Measurements from ENCODE around the gene RAB11FIP3.

RAB11FIP3 gene

DNA sequence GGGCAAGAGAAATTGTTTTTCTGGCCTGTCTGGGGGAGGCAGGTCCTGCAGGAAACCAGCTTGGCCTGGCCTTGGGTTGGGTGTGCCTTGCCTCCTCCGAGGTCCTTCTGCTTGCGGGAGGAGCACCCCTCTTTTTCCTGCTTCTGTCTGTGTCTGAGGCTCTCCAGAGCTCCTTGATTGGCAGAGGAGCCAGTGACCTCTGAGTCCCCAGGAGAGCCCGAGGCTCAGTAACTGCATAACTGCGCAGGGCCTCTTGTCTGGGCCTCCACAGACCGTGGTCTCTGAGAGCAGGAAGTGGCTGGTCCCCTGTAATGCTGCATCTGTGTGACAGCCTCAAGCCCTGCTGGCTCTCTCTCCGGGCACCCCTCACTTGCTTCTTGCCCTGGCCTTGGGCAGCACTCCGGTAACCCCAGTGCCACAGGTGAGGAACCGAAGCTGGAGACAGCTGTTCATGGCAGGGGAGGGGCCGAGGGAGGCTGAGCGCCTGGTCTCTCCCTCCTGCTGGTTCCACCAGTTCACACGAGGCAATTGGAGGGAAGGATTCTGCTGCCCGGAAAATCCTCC, 103.6 kb downstream of the RAB11FIP3 start:
- no peak overlapping the region for H3K4me3 ChIP-seq (ENCODE audit: low read depth, low read length)

DNA sequence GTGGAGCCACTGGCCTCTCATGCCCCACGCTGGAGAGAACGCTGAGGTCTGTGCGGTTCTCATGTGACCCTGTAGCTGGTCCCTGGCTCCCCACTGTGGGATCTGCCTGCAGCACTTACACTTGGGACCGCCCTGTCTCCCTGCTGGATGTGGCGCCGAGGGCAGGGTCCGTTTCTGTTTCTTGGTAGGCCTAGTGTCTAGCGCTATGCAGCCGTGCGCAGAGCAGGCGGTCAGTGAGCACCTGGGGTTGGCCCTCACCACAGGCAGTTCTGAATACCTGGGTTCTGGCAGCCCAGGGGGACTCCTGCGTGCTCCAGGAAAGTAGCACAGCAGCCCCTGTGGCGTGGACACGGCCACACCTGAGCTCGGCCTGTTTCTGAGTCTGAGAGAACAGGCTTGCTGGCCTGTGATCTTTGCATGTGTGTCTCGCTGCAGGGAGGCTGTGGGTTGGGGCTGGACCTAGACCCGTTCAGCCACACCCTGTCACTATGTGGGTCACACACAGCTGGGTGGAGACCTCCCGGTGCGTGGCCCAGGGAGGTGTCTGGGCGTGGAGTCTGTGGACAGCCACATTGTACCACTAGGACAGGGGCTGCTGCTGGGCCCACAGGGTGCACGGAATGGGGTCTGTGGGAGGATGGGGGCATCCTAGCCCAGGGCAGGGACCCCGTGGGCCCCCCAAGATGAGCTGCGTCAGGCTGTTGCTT, 104.8 kb downstream of the RAB11FIP3 start:
- no peak overlapping the region for H3K4me3 ChIP-seq (ENCODE audit: low read depth, low read length)

DNA sequence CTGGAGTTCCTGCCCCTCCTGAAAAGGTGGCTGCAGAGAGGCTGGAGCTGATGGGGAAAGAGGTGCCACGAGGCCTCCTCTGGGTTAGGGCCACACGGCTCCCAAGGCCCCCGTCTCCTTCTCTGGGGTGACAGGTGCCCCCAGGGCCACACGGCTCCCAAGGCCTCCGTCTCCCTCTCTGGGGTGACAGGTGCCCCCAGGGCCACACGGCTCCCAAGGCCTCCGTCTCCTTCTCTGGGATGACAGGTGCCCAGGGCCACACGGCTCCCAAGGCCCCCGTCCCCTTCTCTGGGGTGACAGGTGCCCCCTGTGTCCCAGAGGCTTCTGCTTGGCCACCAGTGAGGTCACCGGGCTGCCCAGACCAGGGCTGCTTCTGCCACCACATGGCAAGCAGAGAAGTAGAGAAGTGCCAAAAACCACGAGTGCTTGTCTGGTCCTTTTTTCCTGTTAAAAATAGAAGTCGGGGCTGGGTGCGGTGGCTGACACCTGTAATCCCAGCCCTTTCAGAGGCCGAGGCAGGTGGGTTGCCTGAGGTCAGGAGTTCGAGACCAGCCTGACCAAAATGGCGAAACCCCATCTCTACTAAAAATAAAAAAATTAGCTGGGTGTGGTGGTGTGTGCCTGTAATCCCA, 106.2 kb downstream of the RAB11FIP3 start:
- H3K4me3 ChIP-seq (ENCODE audit: low read depth, low read length) = no peak overlapping the region

GRCh38 chr16:533391-534123, 108.1 kb downstream of the RAB11FIP3 start:
- no peak overlapping the region for H3K4me3 ChIP-seq (ENCODE audit: low read depth, low read length)

GRCh38 chr16:534135-534534, 108.7 kb downstream of the RAB11FIP3 start:
- no peak overlapping the region for H3K4me3 ChIP-seq (ENCODE audit: low read depth, low read length)

GRCh38 chr16:534856-535445, 109.5 kb downstream of the RAB11FIP3 start:
- H3K4me3 ChIP-seq (ENCODE audit: low read depth, low read length) = no peak overlapping the region

DNA sequence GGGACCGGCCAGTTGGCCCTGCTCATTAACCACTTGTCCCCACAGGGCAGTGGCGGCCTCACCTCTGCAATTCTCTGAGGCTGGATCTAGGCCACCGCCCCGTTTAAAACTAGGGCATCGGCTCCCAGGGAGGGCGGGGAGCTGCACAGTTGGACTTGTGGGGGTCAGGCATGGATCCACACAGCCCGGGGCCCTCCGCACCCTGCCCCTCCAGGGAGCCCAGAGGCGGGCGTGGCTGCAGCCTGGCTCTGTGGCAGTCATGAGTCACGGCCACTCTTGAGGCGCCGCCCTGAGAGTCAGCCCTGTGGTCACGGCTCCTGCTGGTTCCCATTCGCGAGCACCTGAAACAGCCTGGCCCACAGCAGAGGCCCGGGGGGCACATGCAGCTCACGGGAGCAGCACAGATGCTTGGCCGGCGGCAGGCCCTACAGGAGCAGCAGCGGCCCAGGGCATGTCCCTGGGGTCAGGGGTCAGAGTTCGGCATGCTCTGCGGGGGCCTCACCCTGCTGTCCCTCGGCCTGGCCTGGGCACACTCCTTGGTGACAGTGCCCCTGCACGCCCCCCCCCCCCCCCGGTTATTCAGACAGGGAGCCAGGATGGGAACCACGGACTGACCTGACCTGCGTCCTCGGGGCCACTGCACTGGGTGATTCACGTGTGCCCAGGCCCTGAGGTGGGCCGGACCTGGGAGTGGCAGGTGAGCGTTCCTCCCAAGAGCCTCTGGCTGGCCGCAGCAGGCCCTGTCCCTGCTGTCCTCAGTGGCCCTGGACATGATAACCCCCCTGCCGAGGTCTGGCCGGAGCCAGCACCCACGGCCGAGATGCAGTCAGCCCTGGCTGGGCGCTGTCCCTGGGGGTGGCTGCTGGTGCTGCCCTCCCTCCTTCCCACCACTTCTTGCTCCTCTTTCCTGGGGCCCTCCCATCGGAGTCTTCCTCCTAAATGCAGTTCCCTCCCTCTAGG, 110.3 kb downstream of the RAB11FIP3 start:
- no peak overlapping the region for H3K4me3 ChIP-seq (ENCODE audit: low read depth, low read length)

- no peak overlapping the region for H3K4me3 ChIP-seq (ENCODE audit: low read depth, low read length)
Observed at GRCh38 chr16:536746-537145, 111.3 kb downstream of the RAB11FIP3 start.

DNA sequence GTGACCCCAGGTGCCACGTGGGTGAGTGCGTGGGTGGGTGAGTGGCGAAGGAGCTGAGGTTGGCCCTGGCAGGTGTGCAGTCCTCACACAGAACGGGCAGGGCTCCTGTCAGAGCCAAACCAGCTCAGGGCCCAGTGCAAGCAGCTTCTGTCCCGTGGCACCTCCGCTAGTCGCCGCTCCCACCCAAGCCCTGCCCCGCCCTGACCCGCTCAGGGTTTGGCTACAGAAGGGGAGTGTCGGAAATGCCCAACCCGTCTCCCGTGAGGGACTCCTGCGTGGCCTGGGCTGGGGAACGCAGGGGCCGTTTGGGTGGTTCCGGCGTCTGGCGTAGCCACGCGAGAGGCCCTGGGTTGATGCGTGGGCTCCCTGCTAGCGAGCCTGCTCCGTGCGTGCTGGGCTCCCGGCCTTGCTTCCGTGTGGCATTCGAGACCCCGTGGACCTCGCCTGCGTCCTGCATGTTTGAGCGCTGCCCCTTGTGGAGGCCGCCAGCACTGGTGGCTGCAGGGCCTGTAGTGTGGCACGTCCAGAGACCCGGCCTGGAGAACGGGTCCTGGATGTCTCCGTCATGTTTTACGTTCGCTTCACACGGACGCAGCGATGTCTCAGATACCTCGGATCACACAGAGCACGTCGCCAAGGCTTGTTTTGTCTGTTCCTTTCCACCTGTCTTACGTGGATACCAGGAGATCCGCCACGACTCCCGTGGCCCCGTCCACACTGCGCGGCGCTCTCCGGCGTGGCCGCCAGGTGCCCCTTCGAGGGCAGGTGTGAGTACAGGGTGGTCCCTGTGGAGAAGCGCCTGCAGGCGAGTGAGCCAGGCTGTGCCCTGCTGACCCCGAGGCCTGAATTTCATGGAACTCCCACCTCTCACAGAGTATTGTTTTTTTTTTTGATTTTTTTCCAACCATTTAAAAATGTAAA, 112.2 kb downstream of the RAB11FIP3 start:
- no peak overlapping the region for H3K4me3 ChIP-seq (ENCODE audit: low read depth, low read length)

GRCh38 chr16:539901-540530, 114.6 kb downstream of the RAB11FIP3 start:
- no peak overlapping the region for H3K4me3 ChIP-seq (ENCODE audit: low read depth, low read length)

DNA sequence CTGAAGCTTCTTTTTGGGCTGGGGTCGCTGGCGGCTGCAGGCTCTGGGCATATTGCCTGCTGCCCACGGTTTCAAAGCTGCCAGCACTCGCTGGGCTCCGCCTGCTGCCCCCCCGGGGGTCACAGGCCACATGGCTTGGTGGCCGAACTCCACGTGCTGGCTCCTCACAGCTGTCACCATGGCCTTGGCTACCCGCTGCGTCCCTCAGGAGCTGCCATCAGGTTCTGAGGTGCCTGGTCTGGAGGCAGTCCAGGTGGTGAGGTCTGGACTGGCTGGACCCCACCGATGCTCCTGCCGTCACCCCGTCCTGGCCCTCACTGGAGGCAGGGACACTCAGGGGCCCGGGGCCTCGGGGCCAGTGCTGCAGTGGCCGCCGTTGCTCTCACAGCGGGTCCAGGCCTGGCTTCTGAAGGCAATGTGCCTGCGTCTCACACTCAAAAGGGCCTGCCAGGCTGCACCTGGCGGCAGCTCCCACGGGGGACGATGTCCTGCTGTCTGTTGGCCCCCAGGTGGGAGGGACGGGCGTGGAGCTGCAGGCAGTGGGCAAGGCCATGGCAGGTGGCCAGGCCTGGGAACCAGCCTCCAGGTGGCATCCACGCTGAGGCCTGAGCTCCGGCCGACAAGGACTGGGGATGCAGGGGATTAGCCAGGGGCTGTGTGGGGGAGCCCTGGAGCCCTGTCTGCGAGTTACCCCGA, 115.3 kb downstream of the RAB11FIP3 start:
- no peak overlapping the region for H3K4me3 ChIP-seq (ENCODE audit: low read depth, low read length)

DNA sequence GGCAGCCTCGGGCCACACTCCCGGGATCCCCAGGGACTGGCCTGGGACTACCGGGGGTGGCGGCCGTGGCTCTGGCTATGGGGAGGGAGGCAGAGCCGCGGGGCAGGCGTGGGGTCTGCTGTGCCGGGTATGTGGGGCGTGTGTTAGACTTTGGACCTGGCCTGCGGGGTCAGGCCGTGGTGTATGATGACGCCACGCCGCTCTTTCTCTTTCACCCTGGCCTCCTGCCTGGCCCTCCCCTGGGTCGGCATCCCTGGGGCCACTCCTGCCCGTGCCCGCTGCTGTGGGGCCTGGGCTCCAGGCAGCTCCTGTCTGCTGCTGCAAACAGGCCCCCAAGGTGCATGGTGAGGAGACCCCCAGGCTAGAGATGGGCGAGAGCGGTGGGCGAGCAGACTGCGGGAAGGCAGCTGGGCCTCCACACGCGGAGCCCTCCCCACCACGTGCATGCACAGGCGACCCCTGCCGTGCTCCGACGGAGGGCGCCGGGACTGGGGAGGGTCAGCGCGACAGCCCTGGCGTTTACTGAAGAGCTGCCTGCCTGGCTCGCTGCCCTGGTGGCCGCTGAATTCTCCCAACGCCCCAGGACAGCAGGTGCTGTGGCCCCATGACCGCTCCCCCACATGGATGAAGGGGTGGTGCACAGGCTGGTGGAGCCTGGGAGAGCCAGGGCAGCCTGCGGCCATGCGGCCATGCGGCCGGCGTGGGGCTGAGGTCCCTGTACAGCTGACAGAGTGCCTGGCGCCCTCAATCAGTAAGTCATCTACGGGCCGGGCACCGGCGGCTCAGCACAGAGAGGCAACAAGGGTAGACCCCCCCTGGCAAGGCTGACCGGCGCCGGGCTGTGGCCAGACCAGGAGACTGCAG, 118.1 kb downstream of the RAB11FIP3 start:
- no peak overlapping the region for H3K4me3 ChIP-seq (ENCODE audit: low read depth, low read length)

- H3K4me3 ChIP-seq (ENCODE audit: low read depth, low read length) = no peak overlapping the region
Observed at GRCh38 chr16:544517-544916, 119.1 kb downstream of the RAB11FIP3 start.

DNA sequence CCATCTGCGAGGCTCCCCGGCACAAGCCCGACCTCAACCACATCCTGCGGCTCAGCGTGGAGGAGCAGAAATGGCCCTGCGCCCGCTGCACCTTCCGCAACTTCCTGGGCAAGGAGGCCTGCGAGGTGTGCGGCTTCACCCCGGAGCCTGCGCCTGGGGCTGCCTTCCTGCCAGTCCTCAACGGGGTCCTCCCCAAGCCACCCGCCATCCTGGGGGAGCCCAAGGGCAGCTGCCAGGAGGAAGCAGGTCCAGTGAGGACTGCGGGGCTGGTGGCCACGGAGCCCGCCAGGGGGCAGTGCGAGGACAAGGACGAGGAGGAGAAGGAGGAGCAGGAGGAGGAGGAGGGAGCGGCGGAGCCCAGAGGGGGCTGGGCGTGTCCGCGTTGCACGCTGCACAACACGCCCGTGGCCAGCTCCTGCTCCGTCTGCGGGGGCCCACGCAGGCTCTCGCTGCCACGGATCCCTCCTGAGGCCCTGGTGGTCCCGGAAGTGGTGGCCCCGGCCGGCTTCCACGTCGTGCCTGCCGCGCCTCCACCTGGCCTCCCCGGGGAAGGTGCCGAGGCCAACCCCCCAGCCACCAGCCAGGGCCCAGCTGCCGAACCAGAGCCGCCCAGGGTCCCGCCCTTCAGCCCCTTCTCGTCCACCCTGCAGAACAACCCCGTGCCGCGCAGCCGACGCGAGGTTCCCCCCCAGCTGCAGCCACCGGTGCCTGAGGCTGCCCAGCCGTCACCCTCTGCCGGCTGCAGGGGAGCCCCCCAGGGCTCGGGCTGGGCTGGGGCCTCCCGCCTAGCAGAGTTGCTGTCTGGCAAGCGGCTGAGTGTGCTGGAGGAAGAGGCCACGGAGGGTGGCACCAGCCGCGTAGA, 121.7 kb downstream of the RAB11FIP3 start:
- H3K4me3 ChIP-seq (ENCODE audit: low read depth, low read length) = no peak overlapping the region

GRCh38 chr16:548586-548985, 123.1 kb downstream of the RAB11FIP3 start:
- no peak overlapping the region for H3K4me3 ChIP-seq (ENCODE audit: low read depth, low read length)

DNA sequence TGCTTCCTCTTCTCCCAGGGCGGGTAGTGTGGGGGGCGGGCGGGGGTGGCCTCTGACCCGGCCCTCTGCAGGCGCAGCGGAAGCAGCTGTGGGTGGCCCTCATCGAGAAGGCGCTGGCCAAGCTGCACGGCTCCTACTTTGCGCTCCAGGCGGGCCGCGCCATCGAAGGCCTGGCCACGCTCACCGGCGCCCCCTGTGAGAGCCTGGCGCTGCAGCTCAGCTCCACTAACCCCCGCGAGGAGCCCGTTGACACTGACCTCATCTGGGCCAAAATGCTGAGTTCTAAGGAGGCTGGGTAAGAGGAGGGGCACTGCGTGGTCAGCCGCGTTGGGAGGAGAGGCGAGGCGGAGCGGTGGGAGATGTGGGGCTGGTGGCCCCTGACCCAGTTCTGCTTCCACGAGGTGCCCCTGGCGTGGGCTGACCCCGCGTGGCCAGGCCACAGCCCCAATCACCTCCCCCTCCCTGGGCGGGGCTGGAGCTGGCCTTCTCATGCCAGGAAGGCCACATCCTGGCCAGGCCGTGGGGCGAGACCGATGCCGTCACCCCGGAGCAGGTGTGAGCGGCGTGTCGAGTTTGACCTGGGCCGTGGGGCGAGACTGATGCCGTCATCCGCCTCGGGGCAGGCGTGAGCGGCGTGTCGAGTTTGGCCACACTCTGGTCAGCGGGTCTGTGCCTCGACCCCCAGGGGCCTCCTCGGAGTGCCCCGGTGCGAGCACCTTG, 124.3 kb downstream of the RAB11FIP3 start:
- no peak overlapping the region for H3K4me3 ChIP-seq (ENCODE audit: low read depth, low read length)

Data from iPS-11a (cell line).